Glomerular visceral epithelial cell (primary cell): ENCODE measurements around the gene MAGEE1.

Experiments used
- DNase-seq: peaks from one replicate; pipeline ENCODE4 v3.0.0-alpha.2; 2016; ENCODE audit errors: extremely low spot score

Gene MAGEE1

GRCh38 chrX:76427560-76428242 is at the start of gene MAGEE1:
Gene MAGEE1, plus strand, starts transcription at chrX:76427710. Its CDS starts 221 bp downstream, at chrX:76427931.
- peak; percentile 71 for DNase-seq

- no peak for DNase-seq
These were observed 28.5 kb upstream of the MAGEE1 start for GRCh38 chrX:76398970-76399369.

GRCh38 chrX:76407795-76408194 is 19.7 kb upstream of the MAGEE1 start:
- no peak for DNase-seq

GRCh38 chrX:76420237-76420636 is 7.3 kb upstream of the MAGEE1 start:
- DNase-seq: no peak

GRCh38 chrX:76428243-76429130 is 977 bp downstream of the MAGEE1 start:
- no peak for DNase-seq

GRCh38 chrX:76433219-76433618 is 5.7 kb downstream of the MAGEE1 start:
- DNase-seq: no peak

- DNase-seq: no peak
These were observed 6.7 kb downstream of the MAGEE1 start for GRCh38 chrX:76434103-76434741.

- no peak for DNase-seq
These were observed 11.7 kb downstream of the MAGEE1 start for GRCh38 chrX:76439188-76439587.

- DNase-seq: no peak
These were observed 26.4 kb downstream of the MAGEE1 start for GRCh38 chrX:76453737-76454406.

GRCh38 chrX:76454456-76454927 is 27.0 kb downstream of the MAGEE1 start:
- DNase-seq: peak; percentile 1

- no peak for DNase-seq
These were observed 49.8 kb downstream of the MAGEE1 start for GRCh38 chrX:76477353-76477752.
